GM12864 (cell line): ENCODE results near the gene PTPRD.
A peak's percentile ranks its signal among the peaks of the same experiment; 100 is the strongest.

ENCODE experiments used
- DNase-seq: peaks from one replicate; pipeline ENCODE4 v3.0.0-alpha.2; 2011; ENCODE audit warnings: low read depth
- H3K4me3 ChIP-seq: 2 replicates; pipeline ENCODE4 v1.5.1; 2011; ENCODE audit warnings: mild to moderate bottlenecking, low read depth, low read length, control low read depth
- CTCF ChIP-seq: IDR thresholded peaks from 2 replicates; pipeline ENCODE4 v1.5.1; 2011; ENCODE audit warnings: low read depth, mild to moderate bottlenecking, moderate library complexity, low read length, control low read depth, inconsistent platforms; ENCODE audit errors: missing control alignments

Gene PTPRD

GRCh38 chr9:10612641-10613398 lies at the start of gene PTPRD:
TSS of gene PTPRD (minus strand) at chr9:10613002.
- peak; percentile 5 for TF ChIP-seq CTCF
- no peak within 1 kb of the TSS; the same call in 1 of the 2 replicates for H3K4me3 ChIP-seq
- no peak for DNase-seq

GRCh38 chr9:10661994-10662393 lies 49.2 kb upstream of the PTPRD start:
- no peak for TF ChIP-seq CTCF
- no peak for DNase-seq
- no peak overlapping the region for H3K4me3 ChIP-seq

GRCh38 chr9:10661376-10661775 lies 48.6 kb upstream of the PTPRD start:
- TF ChIP-seq CTCF: no peak
- no peak overlapping the region for H3K4me3 ChIP-seq
- DNase-seq: no peak

GRCh38 chr9:10651012-10651411 lies 38.2 kb upstream of the PTPRD start:
- TF ChIP-seq CTCF: no peak
- DNase-seq: no peak
- no peak overlapping the region for H3K4me3 ChIP-seq

- DNase-seq: no peak
- no peak overlapping the region for H3K4me3 ChIP-seq
- no peak for TF ChIP-seq CTCF
These were observed 36.3 kb upstream of the PTPRD start for GRCh38 chr9:10649076-10649475.

GRCh38 chr9:10633785-10634184 lies 21.0 kb upstream of the PTPRD start:
- no peak overlapping the region for H3K4me3 ChIP-seq
- DNase-seq: no peak
- TF ChIP-seq CTCF: no peak
